GM19043 (cell line): Measurements from ENCODE around the gene PPP2R2C.

Experiments
- ATAC-seq: cut with Tn5 transposase; IDR thresholded peaks from one replicate; pipeline ENCODE4 v1.9.1; 2021; ENCODE audit warnings: low read depth; ENCODE audit not compliant: unreplicated experiment

Gene PPP2R2C

DNA sequence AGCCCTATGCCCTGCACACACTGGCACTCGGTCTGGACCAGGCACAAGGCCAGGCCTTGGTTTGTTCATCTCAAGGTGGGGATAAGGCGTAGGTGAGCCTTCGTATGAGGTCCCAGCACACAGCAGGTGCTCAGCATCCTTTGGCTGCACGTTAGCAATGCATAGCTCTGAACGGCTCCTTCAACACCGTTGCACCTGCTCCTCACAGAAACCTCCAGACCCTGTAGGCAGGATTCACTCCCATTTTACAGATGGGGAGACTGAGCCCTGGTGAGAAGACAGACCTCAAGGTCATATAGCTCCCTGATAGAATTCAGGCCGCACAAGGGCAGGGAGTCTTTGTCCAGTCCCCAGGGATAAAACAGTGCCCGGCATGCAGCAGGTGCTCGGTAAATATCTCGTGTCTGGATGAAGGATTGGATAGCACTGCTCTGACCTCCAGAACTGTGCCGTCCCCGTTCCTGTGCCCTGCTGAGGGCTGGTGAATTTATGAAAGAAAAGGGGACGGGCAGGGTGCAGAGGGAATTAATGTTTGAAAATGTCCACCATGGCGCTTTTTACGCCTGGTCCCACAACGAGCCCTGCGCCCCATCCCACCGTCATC is 2.4 kb downstream of the PPP2R2C start:
- no peak for ATAC-seq

DNA sequence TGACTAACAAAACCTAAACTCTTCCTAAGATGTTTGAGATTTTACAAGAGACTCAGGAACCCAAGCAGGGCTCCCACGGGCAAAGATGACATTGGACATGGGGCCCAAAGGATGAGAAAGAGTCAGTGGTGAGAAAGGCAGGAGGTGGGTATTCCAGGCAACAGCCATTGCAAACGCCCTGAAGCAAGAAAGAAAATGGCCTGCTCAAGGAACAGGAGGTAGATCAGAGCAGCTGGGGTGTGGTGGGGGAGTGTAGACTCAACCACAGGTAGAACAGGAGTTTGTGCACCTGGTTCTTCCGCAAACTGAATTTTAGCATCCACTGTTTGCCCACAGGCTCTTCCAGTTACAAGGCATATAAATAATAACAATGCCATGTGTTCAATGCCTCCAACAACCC is 3.3 kb downstream of the PPP2R2C start:
- no peak for ATAC-seq

DNA sequence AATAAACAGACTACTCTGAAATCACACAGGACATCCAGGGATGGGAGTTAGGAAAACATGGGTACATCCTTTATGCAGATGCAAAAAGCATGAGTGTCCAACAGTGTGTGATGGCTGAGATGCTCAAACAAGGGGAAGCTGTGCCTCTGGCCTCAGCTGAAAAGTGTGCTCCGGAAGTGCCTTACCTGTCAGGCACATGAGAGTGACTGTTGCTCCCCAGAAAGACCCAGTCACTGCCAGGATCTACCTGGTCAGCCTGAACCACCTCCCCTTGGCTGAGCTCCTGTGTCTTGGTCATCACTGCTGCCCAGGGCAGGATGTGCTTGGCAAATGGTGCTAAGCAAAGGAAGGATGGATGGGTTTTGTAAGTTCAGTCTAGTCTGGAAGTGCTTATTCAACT is 4.0 kb downstream of the PPP2R2C start:
- ATAC-seq, result no peak

DNA sequence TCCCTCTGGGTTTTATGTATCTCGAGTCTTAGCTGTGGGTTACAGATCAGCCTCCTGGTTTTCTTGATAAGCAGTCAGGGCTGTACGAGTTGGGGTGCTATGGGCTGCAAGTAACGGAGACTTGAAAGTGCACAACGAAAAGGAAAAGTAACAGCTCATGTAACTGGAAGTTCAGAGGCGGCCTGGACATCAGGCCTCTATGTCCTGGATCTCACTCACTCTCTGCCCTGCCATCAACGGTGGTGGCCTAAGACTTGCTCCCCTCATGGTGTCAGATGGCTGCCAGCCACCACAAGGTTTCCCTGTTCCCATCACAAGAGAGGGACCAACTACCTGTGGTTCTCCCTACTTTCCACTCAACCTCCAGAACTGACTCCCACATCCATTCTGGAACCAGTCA is 4.8 kb downstream of the PPP2R2C start:
- ATAC-seq, result no peak

DNA sequence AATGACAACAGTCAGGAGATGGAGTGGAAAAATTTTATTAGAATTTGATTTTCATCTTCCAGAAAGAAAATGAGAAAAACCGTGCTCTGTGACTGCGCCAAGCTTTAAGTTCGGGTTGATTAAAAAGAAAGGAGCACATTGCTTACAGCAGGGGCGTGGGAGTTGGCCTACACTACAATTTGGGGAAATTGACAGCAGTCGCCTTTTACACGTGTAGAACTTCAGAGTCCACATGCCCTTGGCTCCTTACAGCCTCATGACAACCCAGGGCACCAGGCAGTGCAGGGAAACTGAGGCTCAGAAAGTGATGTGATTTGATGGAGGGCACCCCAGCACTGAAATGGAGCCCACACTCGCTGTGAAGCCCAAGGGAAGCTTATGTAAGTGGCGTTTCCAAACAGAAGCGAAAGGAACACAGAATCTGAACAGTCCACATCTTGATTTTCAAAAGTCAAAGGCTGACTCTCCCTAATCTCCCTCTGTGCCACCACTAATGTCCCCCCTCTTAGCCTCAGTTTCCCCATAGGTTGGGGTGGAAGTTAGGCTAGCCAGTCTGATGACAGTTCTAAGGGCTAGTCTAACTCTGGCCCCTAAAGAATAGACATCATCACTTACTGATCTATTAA is 5.5 kb downstream of the PPP2R2C start:
- no peak for ATAC-seq

DNA sequence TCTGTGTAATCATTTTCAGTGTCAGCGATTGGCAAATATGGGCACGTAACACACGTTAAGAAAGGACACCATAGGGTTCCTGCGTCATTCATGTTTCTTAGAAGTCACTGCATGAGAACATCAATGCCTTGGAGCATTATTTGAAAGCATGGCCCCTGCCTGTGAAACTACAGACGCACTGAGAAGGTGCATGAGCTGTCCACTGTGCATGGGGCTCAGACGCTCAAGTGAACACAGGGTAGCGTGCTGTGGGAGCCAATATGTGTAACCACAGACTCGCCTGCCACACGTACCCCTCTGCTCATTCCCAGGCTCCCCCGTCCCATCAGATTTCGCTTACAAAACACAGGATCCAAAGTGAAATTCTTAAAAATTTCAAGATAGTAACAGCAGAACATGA is 6.5 kb downstream of the PPP2R2C start:
- no peak for ATAC-seq

DNA sequence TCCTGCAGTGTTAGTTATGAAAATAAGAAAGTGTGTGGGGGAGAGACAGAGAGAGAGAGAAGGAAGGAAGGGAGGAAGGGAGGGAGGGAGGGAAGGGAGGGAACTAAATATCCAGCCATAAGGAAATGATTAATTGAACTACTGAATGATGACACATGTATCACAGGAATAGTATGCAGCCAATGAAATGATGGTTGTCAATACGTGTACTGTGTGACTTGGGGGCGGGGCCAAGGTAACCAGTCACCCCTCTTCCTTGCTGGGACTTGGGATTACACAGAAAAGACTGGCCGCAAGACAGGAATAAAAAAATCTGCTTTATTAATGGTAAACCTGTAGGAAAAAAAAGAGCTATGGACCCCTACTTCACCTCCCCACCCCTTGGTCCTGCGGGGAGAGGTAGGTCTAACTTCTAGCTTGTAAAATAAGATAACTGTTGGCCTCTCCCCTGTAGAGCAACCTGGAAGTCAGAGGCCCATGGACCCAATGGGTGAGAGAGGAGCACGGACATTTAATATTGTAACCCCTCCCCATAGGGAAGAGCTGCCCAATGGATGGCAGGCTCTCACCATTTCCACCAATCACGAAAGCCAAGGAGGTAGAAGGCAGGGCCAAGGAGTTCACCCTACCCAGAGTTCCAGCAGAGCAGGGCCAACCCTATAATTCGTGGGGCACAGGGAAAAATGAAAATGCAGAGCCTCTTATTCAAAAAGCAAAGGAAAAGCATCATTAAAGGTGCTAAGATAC is 7.4 kb downstream of the PPP2R2C start:
- no peak for ATAC-seq

DNA sequence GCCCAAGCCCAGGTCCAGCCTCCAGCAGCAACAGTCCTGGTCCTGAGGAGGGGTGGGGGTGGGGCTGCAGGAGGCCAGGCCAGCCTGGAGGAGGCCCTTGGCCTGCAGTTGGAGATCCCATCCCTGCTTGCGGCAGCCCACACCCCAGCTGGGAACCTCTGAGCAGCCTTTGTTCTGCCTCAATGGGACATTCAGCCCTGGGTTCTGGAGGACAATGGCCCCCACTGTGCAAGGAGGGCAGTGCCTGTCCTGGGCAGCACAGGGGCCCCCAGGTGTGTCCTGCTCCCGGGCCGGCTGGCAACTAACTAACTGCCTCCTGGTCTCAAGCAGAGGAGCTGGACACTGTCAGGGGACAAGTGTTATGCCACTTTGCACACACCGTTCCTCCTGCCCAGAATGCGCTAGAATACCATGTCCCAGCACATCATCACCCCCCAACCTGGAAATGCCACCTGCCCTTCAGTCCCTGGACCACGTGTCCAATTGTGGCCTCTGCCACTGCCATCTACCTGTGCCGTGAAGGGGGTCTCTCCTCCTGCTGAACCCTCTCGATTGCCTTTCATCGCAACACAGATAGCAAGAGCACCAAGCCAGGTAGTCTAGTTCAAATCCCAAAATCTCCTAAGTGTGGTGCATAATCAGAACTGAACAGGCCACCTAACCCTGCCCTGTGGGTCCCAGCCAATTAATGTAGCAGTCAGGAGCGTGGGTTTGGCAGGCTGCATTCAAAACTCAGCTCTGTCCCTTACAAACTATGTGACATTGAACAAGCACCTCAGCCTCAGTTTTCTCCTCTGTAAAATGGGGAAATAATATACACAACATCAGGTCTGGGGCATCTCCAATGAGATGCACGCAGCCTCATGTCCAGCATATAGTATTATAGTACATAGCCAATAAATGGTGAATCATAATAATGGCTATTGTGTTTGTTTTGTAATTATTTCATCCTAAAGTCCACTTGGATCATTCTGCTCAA is 8.8 kb downstream of the PPP2R2C start:
- no peak for ATAC-seq

DNA sequence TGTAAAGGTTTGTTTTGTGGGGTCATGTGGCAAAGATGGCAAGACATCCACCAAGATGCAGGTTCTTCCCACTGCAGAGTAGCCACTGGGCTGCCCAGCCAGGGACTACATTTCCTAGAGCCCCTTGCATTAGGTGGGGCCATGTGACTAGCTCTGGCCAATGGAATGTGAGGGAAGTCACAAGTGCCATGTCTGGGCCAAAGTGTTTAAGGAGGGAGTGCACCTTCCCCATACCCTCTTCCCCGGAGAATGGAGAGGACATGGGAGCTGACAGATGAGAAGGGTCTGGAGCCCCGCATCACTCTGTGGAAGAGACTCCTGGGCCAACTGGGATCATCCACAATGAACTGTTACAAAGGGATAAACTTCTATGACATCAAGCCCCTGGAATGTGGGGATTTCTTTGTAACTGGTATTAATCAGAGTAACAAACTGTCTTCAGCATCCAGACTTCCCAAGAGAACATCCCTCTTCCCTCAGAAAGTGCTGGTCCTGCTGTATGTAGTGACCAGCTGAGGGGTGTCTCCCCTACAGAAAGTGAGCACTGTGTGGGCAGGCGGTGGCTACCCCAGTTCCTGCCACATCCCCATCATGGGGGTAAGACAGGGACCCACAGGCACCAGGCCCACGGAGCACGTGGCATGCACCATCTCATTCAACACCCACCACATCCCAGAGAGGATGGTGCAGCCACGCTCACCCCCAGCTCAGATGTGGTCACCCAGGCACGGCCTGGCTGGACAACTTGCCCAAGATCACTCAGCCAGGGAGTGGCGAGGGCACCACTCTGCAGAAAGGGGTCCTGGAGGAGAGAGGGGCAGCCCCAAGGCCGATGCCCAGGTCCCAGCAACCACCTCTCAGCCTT is 10.9 kb downstream of the PPP2R2C start:
- no peak for ATAC-seq

DNA sequence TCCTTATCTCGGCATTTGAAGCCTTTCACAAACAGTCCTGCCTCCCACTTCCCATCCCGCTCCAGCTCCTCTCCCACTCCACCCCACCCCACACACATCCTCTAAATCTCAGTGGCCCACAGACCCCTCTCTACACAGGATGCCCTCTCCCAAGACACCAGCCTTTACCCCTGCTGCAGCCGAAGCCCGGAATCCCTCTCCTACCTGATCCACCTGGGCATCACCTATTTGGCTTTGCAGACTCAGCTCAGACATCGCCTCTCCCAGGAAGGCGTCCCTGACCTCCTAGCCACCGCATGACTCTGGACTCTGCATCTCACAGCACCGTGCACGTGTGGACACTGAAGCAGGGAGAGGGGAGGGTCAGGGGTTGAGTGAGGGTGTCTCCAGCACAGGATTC is 11.5 kb downstream of the PPP2R2C start:
- ATAC-seq, result no peak

DNA sequence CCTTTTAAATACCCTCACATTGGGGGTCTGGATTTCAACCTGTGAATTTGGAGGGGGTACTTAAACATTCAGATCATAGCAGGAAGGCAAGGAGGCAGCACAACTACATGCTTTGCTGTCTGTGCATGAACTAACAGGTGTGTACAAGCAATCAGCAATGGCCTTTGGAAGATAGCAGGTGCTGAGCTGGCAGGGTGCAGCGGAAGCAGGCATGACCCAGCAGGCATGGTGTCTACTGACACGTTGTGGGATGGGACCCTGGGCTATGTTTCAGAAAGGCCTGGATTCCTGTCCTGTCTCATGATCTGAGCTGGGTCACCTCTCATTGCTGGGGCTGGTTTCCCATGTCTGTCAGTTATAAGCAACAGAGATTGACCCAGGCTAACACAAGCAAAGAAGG is 13.9 kb downstream of the PPP2R2C start:
- no peak for ATAC-seq

DNA sequence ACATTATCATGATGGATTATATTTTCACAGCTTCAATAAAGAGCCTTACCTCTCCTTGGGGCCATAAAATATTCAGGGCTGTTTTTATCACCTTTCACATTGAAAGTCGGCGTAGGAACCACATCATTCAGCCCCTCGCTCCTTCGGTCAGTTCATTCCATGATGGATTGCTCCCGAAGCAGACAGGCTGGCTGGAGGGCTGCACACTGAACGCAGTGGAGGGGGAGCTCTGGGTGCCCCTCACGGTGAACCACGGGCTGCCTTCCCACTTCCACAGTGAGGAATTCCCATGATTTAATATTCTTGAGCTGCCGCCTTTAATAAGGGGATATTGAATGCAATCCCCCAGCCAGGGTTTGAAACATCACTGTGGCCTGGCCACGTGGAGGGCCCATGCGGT is 16.0 kb downstream of the PPP2R2C start:
- ATAC-seq, result no peak

DNA sequence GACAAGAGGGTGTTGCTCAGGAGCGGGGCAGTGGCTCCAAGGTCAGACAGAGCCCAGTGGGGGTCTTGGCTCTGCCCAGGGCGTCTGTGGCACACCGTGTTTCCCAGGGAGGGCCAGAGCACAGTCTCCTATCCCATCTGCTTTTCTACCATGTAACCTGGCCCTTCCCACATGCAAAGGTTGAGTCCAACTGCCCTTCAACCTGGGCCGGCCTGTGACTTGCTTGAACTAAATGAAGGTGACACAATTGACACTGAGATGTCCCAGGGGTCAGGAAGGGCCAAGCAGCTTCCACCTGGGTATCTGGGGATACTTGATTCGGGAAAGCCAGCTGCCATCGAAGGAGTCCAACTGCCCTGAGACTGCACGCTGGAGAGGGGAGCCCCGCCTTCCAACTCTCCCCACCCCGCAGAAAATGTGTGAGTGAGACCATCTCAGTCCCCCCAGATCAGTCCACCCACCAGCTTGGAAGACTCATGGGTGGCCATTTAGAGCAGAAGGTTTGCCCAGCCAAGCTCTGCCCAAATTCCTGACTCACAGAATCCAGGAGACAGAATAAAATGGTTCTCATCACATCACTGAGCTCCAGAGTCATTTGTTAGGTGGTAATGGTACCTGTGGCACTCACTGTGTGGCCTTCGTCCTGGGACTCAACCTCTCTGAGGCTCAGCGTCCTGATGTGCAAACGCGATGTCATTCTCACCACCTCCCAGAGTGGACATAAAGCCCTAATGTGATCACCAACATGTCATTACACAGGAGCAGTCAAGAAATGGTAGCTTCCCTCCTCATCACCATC is 18.1 kb downstream of the PPP2R2C start:
- ATAC-seq, result no peak

DNA sequence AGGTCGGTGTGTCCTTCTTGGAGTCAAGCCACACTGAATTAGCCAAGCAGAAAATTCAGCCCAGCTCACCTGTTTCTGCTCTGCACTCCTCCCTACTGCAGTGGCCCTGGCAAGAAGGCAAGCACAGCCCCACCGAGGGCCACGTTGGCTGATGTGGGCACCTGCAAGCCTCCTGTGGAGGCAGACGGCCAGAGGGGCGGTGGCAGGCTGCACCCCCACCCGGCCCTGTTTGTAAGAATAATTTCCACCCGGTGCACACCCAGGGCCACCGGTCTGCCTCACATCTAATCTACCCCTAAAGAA is 18.8 kb downstream of the PPP2R2C start:
- ATAC-seq, result no peak

DNA sequence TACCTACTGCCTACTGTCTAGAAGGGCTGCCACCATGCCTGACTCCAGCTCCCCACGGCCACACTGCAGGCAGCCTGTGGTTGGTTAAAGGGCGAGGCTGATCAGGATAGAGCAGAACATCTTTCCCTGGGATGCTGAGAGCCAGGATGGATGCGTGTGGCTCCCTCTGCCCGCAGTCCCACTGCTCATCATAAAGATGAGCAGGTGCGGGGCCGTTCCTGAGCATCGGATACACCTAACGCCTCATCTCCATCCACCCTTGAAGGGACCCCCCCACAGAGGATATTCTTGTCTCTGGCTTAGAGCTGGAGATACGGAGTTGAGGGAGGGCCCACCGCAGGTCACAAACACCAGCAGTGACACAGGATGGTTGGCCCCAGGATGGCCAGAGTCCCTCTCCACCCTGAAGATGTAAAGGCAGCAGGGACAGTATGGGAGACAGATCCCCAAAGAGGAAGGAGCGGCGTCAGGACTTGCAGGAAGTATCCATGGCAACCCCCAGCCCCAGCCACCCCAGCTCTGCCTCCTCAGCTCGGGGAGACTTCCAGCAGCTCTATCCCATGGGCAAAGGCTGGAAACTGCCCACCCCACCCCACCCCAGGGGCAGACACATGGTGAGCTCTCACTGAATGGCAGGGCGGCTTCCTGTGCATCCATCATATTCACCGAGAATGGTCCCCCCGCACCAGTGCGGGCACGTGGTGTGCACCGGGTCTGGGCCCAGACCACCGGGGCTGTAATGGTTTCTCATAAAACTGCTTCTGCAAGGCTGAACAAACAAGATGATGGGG is 19.3 kb downstream of the PPP2R2C start:
- no peak for ATAC-seq

DNA sequence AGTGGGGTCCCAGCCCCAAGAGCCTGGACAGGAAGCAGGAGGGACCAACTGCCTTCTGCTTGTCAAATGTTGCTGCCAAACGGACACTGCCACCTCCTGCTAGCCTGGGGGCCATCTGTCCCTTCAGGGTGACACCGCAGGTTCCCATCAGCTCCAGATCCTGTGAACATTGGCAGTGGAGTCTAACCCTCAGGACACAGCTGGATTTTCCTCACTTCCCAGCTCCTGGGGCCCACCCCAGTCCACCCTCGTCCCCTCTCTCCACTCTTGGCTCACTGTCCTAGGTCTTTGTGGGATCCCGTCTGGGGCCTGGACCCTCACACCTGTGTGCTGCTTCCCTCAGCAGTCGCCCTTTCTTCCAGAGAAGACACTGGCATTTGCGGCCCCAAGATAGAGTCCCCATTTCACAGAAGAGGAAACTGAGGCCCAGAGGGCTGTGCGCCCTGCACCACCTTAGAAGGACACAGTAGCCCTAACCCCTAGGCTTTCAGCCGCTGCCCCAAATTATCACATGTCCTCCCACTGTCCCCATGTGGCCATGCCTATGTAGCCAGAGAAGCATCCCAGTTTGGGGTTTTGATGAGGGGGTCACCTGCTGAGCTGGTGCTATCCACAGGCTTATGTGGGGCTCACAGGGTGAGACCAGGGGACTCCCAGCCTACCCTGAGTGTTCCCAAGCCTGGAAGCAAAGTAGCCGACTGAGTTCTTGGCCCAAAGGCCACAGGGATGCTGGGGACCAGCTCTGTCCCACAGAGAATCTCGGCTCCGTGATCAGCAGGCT is 20.1 kb downstream of the PPP2R2C start:
- no peak for ATAC-seq

DNA sequence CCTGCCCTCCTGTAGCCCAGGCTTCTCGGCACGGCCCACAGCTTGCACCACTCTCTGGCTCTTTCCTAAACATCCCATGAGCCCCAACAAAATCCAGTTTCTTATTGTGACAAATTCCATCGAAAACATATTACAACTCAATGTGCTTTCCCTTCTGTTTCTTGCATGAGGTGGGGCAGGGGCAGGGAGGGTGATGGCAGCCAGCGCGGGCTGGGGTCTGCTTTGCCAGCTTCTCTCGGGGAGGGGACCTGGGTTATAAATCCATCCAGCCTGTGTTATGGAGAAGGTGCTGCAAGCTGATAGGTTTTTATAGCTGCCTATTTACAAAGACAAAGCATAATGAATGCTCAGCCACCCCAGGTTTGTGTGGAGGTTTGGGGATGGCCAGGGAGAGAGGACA is 21.1 kb downstream of the PPP2R2C start:
- no peak for ATAC-seq

DNA sequence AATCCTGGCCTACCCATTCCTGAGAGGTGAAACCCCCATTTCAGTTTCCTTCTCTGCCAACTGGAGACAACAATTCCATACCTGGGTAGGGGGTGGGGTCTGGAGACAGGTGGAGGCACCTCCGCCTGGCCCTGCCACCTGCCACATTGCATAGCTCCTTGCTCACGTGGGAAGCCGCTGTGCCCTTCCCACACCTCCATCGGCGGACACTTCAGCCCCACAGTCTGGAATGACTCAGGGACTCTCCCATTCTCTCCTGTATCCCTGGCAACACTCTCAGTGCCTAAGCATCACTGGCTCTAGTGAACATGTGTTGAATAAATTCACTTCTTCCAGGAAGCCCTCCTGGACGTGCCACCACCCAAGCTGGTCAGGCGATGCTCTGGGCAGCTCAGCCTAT is 21.7 kb downstream of the PPP2R2C start:
- no peak for ATAC-seq
